RWPE1 (cell line): ENCODE results near the gene PPP3R1.

ENCODE experiments used
- CTCF ChIA-PET: fragments of 350-600 bp; sonication (Branson Sonifier 250); formaldehyde crosslinking; extraction: SDS; loops from one replicate; lab custom pipeline; 2021; lab: Yijun Ruan, JAX
- POLR2A ChIA-PET: fragments of 400-600 bp; formaldehyde crosslinking; extraction: SDS; loops from one replicate; lab custom pipeline; 2020; ENCODE audit warnings: antibody characterized with exemption; ENCODE audit not compliant: low non-redundant PET; lab: Yijun Ruan, JAX
- DNase-seq: peaks from one replicate; pipeline ENCODE4 v3.0.0; 2012; ENCODE audit warnings: low spot score
- H3K27ac ChIP-seq: fragments of 450-650 bp; 2 replicates; pipeline ENCODE4 v1.5.1; 2017
- TF ChIP-seq, protein P1 (sequence below): fragments of 450-650 bp; conservative IDR thresholded peaks from 2 replicates; pipeline ENCODE4 v1.5.1; 2017; ENCODE audit warnings: low read depth, mild to moderate bottlenecking

PPP3R1 gene

DNA sequence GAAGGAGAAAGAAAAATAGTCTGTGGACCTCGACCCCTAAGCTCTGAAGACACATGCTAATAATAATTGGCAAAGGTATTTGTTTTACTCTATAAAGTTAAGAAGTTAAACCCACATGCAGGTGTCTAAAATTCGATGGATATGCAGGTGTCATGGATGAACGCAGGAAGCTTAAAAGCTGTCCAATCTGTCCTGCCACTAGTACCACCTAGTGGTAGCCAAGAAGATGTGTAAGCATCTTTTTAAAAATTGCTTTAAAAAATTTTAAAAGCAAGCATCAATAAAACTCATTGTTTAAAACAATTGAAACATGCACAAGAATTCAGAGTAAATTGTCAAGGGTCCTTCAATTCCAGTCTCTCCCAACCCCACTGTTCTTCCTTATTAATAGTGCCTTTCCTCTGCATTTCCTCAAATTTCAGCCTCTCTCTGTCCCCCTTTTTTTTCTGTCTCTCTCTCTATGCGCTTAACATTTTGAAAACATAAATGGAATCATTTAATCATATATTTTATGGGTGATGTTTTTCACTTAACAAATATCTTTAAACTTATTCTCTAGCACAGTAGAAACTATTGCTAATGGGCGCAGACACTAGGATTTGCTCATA lies 30.6 kb upstream of the PPP3R1 start:
- DNase-seq: peak; percentile 53
- H3K27ac ChIP-seq: no peak overlapping the region
- ChIA-PET CTCF (interaction anchor here (0.6 to 1.8 kb wide), 11 partner anchors 9 to 928 kb away, joined by 3 to 20 read pairs (median 3); no protein-coding TSS in a partner anchor), POLR2A (no interaction called here)
- TF ChIP-seq, protein P1, sequence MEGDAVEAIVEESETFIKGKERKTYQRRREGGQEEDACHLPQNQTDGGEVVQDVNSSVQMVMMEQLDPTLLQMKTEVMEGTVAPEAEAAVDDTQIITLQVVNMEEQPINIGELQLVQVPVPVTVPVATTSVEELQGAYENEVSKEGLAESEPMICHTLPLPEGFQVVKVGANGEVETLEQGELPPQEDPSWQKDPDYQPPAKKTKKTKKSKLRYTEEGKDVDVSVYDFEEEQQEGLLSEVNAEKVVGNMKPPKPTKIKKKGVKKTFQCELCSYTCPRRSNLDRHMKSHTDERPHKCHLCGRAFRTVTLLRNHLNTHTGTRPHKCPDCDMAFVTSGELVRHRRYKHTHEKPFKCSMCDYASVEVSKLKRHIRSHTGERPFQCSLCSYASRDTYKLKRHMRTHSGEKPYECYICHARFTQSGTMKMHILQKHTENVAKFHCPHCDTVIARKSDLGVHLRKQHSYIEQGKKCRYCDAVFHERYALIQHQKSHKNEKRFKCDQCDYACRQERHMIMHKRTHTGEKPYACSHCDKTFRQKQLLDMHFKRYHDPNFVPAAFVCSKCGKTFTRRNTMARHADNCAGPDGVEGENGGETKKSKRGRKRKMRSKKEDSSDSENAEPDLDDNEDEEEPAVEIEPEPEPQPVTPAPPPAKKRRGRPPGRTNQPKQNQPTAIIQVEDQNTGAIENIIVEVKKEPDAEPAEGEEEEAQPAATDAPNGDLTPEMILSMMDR: peak; percentile 83

DNA sequence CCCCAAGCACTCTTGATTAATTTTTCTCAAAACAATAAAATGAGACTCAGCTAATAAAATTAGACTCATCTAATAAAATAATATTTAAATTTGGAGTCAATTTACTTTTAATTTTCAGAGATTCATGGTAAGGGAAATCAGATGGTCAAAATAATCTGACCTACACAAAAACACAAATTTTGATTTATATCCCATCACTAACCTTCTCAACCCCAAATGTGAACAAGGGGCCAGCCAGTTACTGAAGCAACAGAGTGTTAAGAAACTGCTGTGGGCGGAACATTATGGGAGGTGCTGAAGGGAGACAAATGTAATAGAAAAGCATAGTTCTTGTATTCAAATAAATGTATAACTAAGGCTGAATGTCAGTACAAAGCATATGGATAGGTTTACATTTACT lies 28.5 kb upstream of the PPP3R1 start:
- TF ChIP-seq, protein P1: no peak
- ChIA-PET CTCF (no interaction called here), POLR2A (no interaction called here)
- no peak for DNase-seq
- H3K27ac ChIP-seq: no peak overlapping the region

DNA sequence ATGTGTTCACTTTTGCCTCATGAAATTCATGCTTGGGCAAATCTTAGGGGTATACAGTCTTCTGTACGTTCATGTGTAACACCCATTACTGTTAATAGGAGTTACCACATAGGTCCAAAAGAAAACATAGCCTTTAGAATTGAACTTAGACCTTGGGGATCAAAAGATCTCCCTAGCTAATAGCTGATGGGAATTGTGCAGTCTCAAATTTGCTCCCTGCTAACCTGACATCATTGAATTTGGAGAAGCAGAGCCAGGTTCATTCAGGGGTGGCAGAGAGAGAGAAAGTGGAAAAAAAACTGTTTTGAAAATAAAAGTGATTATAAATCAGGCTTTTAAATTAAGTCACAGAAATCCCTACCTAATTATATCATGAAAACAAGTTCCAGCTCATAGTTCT lies 28.0 kb upstream of the PPP3R1 start:
- CTCF ChIA-PET: interaction anchor here (0.7 kb wide), 1 partner anchor 163 kb away, joined by 3 read pairs; no protein-coding TSS in a partner anchor
- TF ChIP-seq, protein P1: no peak
- POLR2A ChIA-PET: no interaction called here
- DNase-seq: no peak
- H3K27ac ChIP-seq: no peak overlapping the region

DNA sequence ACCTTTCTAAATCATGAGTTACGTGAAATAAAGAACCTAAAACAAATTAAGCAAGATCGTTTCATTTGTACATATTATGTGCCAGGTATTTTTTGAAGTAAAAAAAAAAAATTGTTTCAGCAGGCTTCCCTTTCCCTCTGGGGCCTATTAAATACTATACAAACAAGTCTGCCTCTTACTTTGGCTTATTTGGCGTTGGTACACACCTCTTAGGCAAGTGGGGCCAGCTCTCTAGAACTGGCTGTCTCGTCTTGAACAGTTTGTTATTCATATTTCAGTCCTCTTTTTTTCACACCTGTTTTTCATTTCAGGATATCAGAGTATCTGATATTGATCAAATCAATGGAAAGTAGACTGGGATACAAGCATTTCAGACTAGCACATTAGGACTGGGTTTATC lies 27.4 kb upstream of the PPP3R1 start:
- CTCF ChIA-PET: interaction anchor here (0.7 kb wide), 1 partner anchor 164 kb away, joined by 3 read pairs; no protein-coding TSS in a partner anchor
- TF ChIP-seq, protein P1: no peak
- no peak for DNase-seq
- POLR2A ChIA-PET: no interaction called here
- H3K27ac ChIP-seq: no peak overlapping the region

DNA sequence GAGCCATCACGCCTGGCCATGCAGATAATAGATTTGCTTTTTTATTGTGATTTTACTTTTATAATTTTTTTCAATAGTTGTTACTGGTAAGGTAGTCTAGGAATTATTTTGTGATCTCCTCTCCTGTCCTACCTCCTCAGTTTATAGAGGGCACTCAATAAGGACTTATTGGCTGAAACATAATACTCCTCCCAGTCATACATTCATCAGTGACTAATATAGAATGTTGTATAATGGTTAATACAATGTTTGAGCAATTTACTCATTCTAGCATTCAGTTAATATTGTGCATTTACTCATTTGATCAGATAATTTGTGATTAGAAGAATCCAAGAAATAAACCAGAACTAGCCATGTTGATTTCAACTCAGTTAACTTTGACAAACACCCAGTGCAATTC lies 25.8 kb upstream of the PPP3R1 start:
- TF ChIP-seq, protein P1: no peak
- H3K27ac ChIP-seq: no peak overlapping the region
- ChIA-PET POLR2A (no interaction called here), CTCF (interaction anchor here (0.6 kb wide), 1 partner anchor 14 kb away, joined by 3 read pairs; no protein-coding TSS in a partner anchor)
- no peak for DNase-seq

DNA sequence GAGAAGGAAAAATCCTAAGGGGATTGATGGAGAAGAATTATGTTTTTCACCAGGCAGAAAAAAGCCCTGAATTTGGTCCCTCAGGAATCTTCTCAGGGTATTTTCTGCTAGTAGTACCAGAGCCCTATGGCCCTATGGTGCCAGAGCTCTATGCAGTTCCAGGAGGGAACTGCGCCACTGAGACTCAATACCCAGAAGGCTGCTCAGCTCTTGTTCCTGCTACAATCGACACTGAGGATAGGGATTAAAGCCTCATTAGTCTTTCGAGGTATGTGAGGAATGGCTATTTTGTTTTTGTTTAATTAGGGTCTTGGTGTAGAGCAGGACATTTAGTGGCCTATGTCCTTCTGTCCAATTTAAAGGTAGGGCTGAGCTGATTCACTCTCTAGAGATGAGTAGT lies 21.7 kb upstream of the PPP3R1 start:
- no peak overlapping the region for H3K27ac ChIP-seq
- TF ChIP-seq, protein P1: no peak
- CTCF ChIA-PET: interaction anchor here (1.1 kb wide), 1 partner anchor 8 kb away, joined by 3 read pairs; no protein-coding TSS in a partner anchor
- POLR2A ChIA-PET: no interaction called here
- no peak for DNase-seq
